GM12874 (cell line): ENCODE data around the gene SOX5.

Source experiments
- CTCF ChIP-seq: IDR thresholded peaks from 2 replicates; pipeline ENCODE4 v1.5.1; 2011; ENCODE audit warnings: low read depth, mild to moderate bottlenecking, control low read depth, low read length, moderate library complexity; ENCODE audit not compliant: insufficient read depth

The SOX5 gene

GRCh38 chr12:23704992-23705943 lies 244.2 kb downstream of the SOX5 start:
- no peak for TF ChIP-seq CTCF

- TF ChIP-seq CTCF = no peak
These were observed 246.4 kb downstream of the SOX5 start for GRCh38 chr12:23703051-23703450.

- TF ChIP-seq CTCF = no peak
These were observed 250.4 kb downstream of the SOX5 start for GRCh38 chr12:23699031-23699430.

- TF ChIP-seq CTCF = no peak
These were observed 254.6 kb downstream of the SOX5 start for GRCh38 chr12:23694920-23695319.

GRCh38 chr12:23694307-23694706 lies 255.2 kb downstream of the SOX5 start:
- no peak for TF ChIP-seq CTCF

- no peak for TF ChIP-seq CTCF
These were observed 261.5 kb downstream of the SOX5 start for GRCh38 chr12:23687947-23688346.

- no peak for TF ChIP-seq CTCF
These were observed 263.4 kb downstream of the SOX5 start for GRCh38 chr12:23686095-23686494.
